ENCODE data around the gene ZFP36L1.

GRCh38 chr14:68774771-68775613, 17.9 kb downstream of the ZFP36L1 start:
- TF ChIP-seq POLR2A (IDR thresholded peaks at IDR 0.05; ENCODE audit: low read depth, low read length) (no peak), TAF1 (IDR thresholded peaks at IDR 0.05; ENCODE audit: borderline replicate concordance, low read depth, low read length) (no peak)

Measured in GM12892 (cell line).